K562 (cell line): Measurements from ENCODE around the gene ROM1. TPM values are rescaled to one million over a fixed set of nuclear protein-coding genes. Genes with fewer than 3 reads are reported as not detected.

Experiments
- ATAC-seq: fragments of 200-7000 bp; cut with Tn5 transposase; 3 replicates; pipeline ENCODE4 v1.9.1; 2020; ENCODE audit warnings: moderate library complexity
- BruUV-seq: library from RNA; stranded (reverse); fragments of 400-500 nt; replicated peaks from 2 replicates; lab custom pipeline; 2021; lab: Mats Ljungman, UMichigan
- CTCF ChIA-PET: fragments of 300-600 bp; formaldehyde crosslinking; extraction: SDS; loops from one replicate; lab custom pipeline; 2021; ENCODE audit warnings: low intra/inter-chr PET ratio; lab: Yijun Ruan, JAX
- POLR2A ChIA-PET: fragments of 300-600, 350-650 bp; sonication (Branson Sonifier 250); formaldehyde crosslinking; extraction: SDS; loops from one replicate; lab custom pipeline; 2021; ENCODE audit warnings: antibody characterized with exemption, inconsistent platforms; lab: Yijun Ruan, JAX
- DNase-seq, 4 experiments: peaks; one replicate each; pipeline versions ENCODE4 v3.0.0 to v3.0.0-alpha.2; 2011 to 2018; ENCODE audit warnings: low spot score in 3 of 4, mixed read lengths in 3 of 4; ENCODE audit errors: extremely low read depth in 1 of 4
- FAIRE-seq: peaks from 2 replicates; lab custom pipeline; 2011; peaks lifted over from hg19 to GRCh38; lab: Jason Lieb, UNC
- H2AFZ ChIP-seq: 2 replicates; pipeline ENCODE4 v1.6.0; 2011; ENCODE audit warnings: low read depth, low read length, control low read depth, inconsistent platforms
- H3K27ac ChIP-seq: fragments of 200-600 bp; 3 replicates; pipeline ENCODE4 v1.8.0; 2011; ENCODE audit warnings: low read depth, mild to moderate bottlenecking, control low read depth, inconsistent platforms, low read length, moderate library complexity, mixed read lengths; ENCODE audit errors: extremely low read depth
- H3K27me3 ChIP-seq, 2 experiments: fragments of 300-600 bp in 1 of 2; 2 replicates in 1 of 2; 3 replicates in 1 of 2; pipeline versions ENCODE4 v1.6.0 to v1.8.0; 2011; ENCODE audit warnings: inconsistent platforms in 2 of 2, low read length in 2 of 2, mild to moderate bottlenecking in 1 of 2, mixed read lengths in 1 of 2, moderate library complexity in 1 of 2; ENCODE audit not compliant: control insufficient read depth in 2 of 2, insufficient read depth in 2 of 2
- H3K36me3 ChIP-seq: fragments of 300-600 bp; 3 replicates; pipeline ENCODE4 v1.8.0; 2011; ENCODE audit warnings: mild to moderate bottlenecking, low read length, inconsistent platforms; ENCODE audit not compliant: control insufficient read depth, insufficient read depth
- H3K4me1 ChIP-seq, 2 experiments: fragments of 200-600 bp in 1 of 2; replicated peaks in 1 of 2; 2 replicates in 1 of 2; 3 replicates in 1 of 2; pipeline versions ENCODE4 v1.5.1 to v1.8.0; 2011; ENCODE audit warnings: inconsistent platforms in 2 of 2, low read length in 2 of 2, mild to moderate bottlenecking in 1 of 2, mixed read lengths in 1 of 2, moderate library complexity in 1 of 2; ENCODE audit not compliant: control insufficient read depth in 2 of 2, insufficient read depth in 2 of 2
- H3K4me2 ChIP-seq: 2 replicates; pipeline ENCODE4 v1.6.1; 2011; ENCODE audit warnings: low read length, control low read depth, inconsistent platforms, mixed read lengths; ENCODE audit not compliant: insufficient read depth
- H3K4me3 ChIP-seq: fragments of 200-600 bp; sonication (generic), shearing (Covaris generic); 2 replicates; pipeline ENCODE4 v1.5.1; 2016; ENCODE audit warnings: control low read depth, inconsistent platforms
- H3K79me2 ChIP-seq: fragments of 200-600 bp; 3 replicates; pipeline ENCODE4 v1.8.0; 2011; ENCODE audit warnings: low read length, inconsistent platforms; ENCODE audit not compliant: control insufficient read depth, insufficient read depth
- H3K9ac ChIP-seq, 2 experiments: 2 replicates each; pipeline versions ENCODE4 v1.6.0 to v1.6.1; 2011; ENCODE audit warnings: low read depth in 2 of 2, low read length in 2 of 2, control low read depth in 1 of 2, inconsistent platforms in 1 of 2, mild to moderate bottlenecking in 1 of 2, mixed read lengths in 1 of 2; ENCODE audit not compliant: insufficient read depth in 1 of 2
- H3K9me1 ChIP-seq: one replicate; pipeline ENCODE4 v1.6.0; 2011; ENCODE audit warnings: inconsistent platforms, mild to moderate bottlenecking, low read length, moderate library complexity; ENCODE audit not compliant: control insufficient read depth, insufficient read depth
- H3K9me3 ChIP-seq: replicated peaks from 2 replicates; pipeline ENCODE4 v1.5.1; 2011; ENCODE audit warnings: low read depth, low read length, inconsistent platforms; ENCODE audit not compliant: control insufficient read depth, insufficient read depth
- H4K20me1 ChIP-seq: replicated peaks from 2 replicates; pipeline ENCODE4 v1.6.1; 2011; ENCODE audit warnings: low read length, inconsistent platforms, mixed read lengths; ENCODE audit not compliant: control insufficient read depth, insufficient read depth
- BCOR ChIP-seq: fragments of 450-650 bp; IDR thresholded peaks from 2 replicates; pipeline ENCODE4 v1.6.1; 2016
- C11orf30 ChIP-seq: fragments of 450-650 bp; IDR thresholded peaks from 2 replicates; pipeline ENCODE4 v1.6.1; 2016; ENCODE audit warnings: low read depth, mild to moderate bottlenecking
- FOXK1 ChIP-seq: sonication (generic); formaldehyde crosslinking; IDR thresholded peaks from 2 replicates; pipeline ENCODE4 v1.8.0; 2022; ENCODE audit warnings: missing genetic modification reagents, mild to moderate bottlenecking, borderline replicate concordance
- MAX ChIP-seq: sonication (generic); formaldehyde crosslinking; IDR thresholded peaks from 2 replicates; pipeline ENCODE4 v1.9.0; 2022; ENCODE audit warnings: mild to moderate bottlenecking, missing genetic modification reagents
- MYNN ChIP-seq, 2 experiments: sonication (generic); formaldehyde crosslinking in 1 of 2; IDR thresholded peaks; 2 replicates each; pipeline versions ENCODE4 v1.5.0 to v1.6.1; 2016 to 2020; ENCODE audit warnings: antibody characterized with exemption in 1 of 2, missing genetic modification reagents in 1 of 2
- POLR2G ChIP-seq: fragments of 200-400 bp; formaldehyde crosslinking; IDR thresholded peaks from 2 replicates; pipeline ENCODE4 v1.6.1; 2017; ENCODE audit warnings: low read depth, mild to moderate bottlenecking, antibody characterized with exemption, low read length, moderate library complexity
- RBFOX2 ChIP-seq: fragments of 200-400 bp; formaldehyde crosslinking; IDR thresholded peaks from 2 replicates; pipeline ENCODE4 v1.6.1; 2017; ENCODE audit warnings: low read depth, mild to moderate bottlenecking, low read length, moderate library complexity
- TBP ChIP-seq: optimal IDR thresholded peaks from 2 replicates; pipeline ENCODE3; 2011; ENCODE audit warnings: low read depth, low read length, improper control_type of control experiment
- TCFL5 ChIP-seq: fragments of 250-450 bp; sonication (Bioruptor Pico); conservative IDR thresholded peaks from 2 replicates; pipeline ENCODE4 v1.6.1; 2021; ENCODE audit warnings: mild to moderate bottlenecking, moderate library complexity, matching md5 sums
- WGBS: fragments of 100-300 bp; shearing (Covaris generic); methylation state at CpG from one replicate; pipeline ENCODE4 v1.1.6; 2016; ENCODE audit warnings: low coverage, mixed read lengths; ENCODE audit not compliant: insufficient coverage; ENCODE audit errors: missing lambda C conversion rate; 5-methylcytosine and 5-hydroxymethylcytosine counted together
- in situ Hi-C: fragments of 300-500 bp; cut with MboI; formaldehyde crosslinking; loops from 4 replicates; pipeline ENCODE4 v1.15.0; 2018; ENCODE audit warnings: inconsistent platforms, mixed read lengths
- intact Hi-C: fragments of 100-400 bp; cut with micrococcal nuclease; formaldehyde crosslinking; loops from 2 replicates; pipeline ENCODE4 v1.14.2; 2022
- polyA plus RNA-seq, 8 experiments: library from polyadenylated mRNA; depleted of rRNA in 4 of 8; stranded (reverse) in 5 of 8; unstranded in 3 of 8; fragments of >200 nt; fragmentation: Nextera tagmentation in 2 of 8; fragmentation: Illumina TruSeq in 1 of 8; extraction: Ambion mirVana in 2 of 8; extraction: Trizol in 1 of 8; gene quantifications; 2 replicates each; pipeline versions ENCODE4 v1.2.1 to v1.2.3, GENCODE V29; 2011 to 2014; ENCODE audit warnings: inconsistent platforms in 1 of 8, missing spikeins in 1 of 8
- total RNA-seq, 7 experiments: library from RNA; depleted of rRNA in 6 of 7; stranded (reverse); fragments of >200 nt in 6 of 7; fragmentation: Illumina TruSeq in 2 of 7; extraction: Trizol in 2 of 7; gene quantifications; 2 replicates each; pipeline versions ENCODE4 v1.2.1 to v1.2.3, GENCODE V29; 2011 to 2021; ENCODE audit warnings: low replicate concordance in 1 of 7
- TF ChIP-seq, protein P1 (sequence below): fragments of 450-650 bp; formaldehyde crosslinking; IDR thresholded peaks from 2 replicates; pipeline ENCODE4 v1.4.0; 2022; ENCODE audit warnings: missing genetic modification characterization
- TF ChIP-seq, protein P2 (sequence below): sonication (generic); formaldehyde crosslinking; IDR thresholded peaks from 2 replicates; pipeline ENCODE4 v1.8.0; 2022; ENCODE audit warnings: mild to moderate bottlenecking, low read depth, missing genetic modification reagents

The ROM1 gene
- total and polyA plus RNA-seq, 9 of the 15 experiments (the other 6 are each of a cell fraction or from before 2014, with no cell fraction given), result 0.75 to 4.0 (median 2.6) TPM

DNA sequence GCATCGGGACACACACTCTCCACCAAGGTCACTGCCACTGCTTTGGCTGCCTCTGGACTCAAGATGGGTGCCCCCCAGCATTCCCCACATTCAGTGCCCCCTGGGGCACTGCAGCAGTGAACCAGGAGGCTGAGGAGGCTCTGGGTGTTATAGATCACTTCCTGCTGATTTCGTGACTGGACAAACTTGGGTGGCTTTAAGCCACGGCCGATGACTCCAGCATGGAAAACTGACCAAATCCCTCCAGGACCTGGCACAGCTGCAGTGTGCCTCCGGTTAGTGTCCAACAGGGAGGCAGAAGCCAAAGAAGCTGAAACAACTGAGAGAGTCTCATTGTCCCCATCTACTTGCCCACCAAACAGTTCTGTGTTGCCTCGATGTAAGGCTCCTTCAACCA is 34.5 kb downstream of the ROM1 start (continued):
- no peak for TF ChIP-seq C11orf30
- no peak for TF ChIP-seq TCFL5 (CRISPR knock-in tag)

DNA sequence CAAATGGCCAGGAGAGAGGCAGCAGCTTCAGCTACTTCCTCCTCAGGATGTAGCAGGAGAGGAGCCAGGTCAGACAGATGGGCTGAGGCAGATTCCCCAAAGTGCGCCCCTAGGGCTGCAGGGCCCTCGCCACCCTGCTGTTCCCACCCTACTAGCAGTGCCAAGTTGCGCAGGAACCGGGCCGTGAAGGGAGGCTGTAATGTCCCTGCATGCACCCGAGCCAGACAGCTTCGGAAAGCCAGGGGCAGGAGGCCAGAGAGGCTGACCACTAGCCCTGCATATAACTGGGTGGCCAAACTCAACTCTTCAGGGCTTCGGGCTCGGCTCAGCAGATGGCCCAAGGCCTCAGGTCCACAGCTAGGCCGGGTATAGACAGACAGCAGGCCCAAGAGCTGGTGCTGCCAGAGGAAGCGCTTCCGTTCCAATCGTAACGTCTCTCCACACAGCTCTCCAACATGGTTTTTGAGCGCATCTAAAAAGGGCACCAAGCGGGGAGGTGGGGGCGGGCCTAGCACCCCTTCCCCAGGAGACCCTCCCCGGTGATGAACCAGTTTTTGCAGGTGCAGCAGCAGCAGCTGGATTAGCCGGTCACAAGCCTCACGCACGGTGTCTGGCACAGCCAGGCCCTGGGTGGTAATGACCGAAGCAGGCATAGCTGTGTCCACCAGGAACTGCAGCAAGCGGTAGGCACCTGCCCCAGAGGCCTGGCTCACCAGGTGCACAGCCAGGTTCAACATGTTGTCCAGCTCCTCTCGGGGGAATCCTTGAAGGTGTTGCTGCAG is 35.3 kb downstream of the ROM1 start:
- CTCF ChIA-PET, result no interaction called here
- POLR2A ChIA-PET, result interaction anchor here (0.6 to 2.8 kb wide), 11 partner anchors 9 to 1042 kb away, joined by 3 to 40 read pairs (median 3); partner anchors contain the start of genes C11orf98, CSKMT, LBHD1 and TUT1
- WGBS, result 92% methylated on average over 21 of the region's 24 CpGs

More for the DNA sequence above, 35.3 kb downstream of the ROM1 start:
- FAIRE-seq (no peak), DNase-seq (no peak), ATAC-seq (no peak)
- no peak for TF ChIP-seq TBP
- TF ChIP-seq MAX (CRISPR knock-in tag), result no peak
- TF ChIP-seq FOXK1, result no peak
- no peak for TF ChIP-seq MYNN (IDR thresholded peaks at IDR 0.05)
- TF ChIP-seq MYNN (CRISPR knock-in tag; IDR thresholded peaks at IDR 0.05), result no peak
- TF ChIP-seq RBFOX2, result peak; percentile 49
- TF ChIP-seq, protein P1, sequence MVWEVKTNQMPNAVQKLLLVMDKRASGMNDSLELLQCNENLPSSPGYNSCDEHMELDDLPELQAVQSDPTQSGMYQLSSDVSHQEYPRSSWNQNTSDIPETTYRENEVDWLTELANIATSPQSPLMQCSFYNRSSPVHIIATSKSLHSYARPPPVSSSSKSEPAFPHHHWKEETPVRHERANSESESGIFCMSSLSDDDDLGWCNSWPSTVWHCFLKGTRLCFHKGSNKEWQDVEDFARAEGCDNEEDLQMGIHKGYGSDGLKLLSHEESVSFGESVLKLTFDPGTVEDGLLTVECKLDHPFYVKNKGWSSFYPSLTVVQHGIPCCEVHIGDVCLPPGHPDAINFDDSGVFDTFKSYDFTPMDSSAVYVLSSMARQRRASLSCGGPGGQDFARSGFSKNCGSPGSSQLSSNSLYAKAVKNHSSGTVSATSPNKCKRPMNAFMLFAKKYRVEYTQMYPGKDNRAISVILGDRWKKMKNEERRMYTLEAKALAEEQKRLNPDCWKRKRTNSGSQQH (CRISPR knock-in tag), result no peak
- no peak for TF ChIP-seq BCOR
- TF ChIP-seq, protein P2, sequence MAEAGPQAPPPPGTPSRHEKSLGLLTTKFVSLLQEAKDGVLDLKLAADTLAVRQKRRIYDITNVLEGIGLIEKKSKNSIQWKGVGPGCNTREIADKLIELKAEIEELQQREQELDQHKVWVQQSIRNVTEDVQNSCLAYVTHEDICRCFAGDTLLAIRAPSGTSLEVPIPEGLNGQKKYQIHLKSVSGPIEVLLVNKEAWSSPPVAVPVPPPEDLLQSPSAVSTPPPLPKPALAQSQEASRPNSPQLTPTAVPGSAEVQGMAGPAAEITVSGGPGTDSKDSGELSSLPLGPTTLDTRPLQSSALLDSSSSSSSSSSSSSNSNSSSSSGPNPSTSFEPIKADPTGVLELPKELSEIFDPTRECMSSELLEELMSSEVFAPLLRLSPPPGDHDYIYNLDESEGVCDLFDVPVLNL (CRISPR knock-in tag), result no peak
- 0 out of 2 replicates have a peak, but pooled peaks have one; percentile 35 for TF ChIP-seq POLR2G
- Histone ChIP-seq H3K4me2 (no peak overlapping the region), H3K4me1 (peaks cover 15 to 43% of the 10 kb centered on the region in 2 experiments), H3K9me3 (no peaks in the 10 kb centered on the region), H3K27me3 (no peaks in the 10 kb centered on the region), H3K9me1 (no peaks in the 10 kb centered on the region), H2AFZ (no peak overlapping the region), H3K79me2 (peaks cover 65% of the 10 kb centered on the region), H3K9ac (peak overlapping the region in 1 of 2 experiments; percentile 85; a peak in 2 of 4 replicates), H3K27ac (no peak overlapping the region), H4K20me1 (peaks cover 20% of the 10 kb centered on the region), H3K4me3 (no peak overlapping the region), H3K36me3 (peaks cover 63% of the 10 kb centered on the region)
- in situ Hi-C loops, result no loop called here
- no TSS peak for BruUV-seq
- intact Hi-C loops, result no loop called here
